ENCODE data around the gene CFAP46.

DNA sequence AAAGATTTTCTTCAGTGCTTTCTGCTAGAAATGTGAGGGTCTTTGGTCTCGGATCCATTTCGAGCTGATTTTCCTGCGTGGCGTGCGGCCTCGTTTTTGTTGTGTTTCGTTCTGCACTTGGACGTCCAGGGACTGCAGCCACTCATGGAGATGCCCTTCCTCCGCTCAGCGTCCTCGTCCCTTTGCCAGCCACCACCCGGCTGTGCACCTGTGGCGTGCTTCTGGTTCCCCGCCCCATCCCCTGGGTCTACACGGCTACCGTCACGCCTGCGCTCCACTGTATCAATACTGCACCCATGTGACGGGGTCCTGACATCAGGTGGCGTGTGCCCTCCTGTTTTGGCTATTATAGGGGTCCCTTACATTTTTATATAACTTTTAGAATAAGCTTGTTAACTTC is 113.7 kb downstream of the CFAP46 start:
- TF ChIP-seq, protein P1, sequence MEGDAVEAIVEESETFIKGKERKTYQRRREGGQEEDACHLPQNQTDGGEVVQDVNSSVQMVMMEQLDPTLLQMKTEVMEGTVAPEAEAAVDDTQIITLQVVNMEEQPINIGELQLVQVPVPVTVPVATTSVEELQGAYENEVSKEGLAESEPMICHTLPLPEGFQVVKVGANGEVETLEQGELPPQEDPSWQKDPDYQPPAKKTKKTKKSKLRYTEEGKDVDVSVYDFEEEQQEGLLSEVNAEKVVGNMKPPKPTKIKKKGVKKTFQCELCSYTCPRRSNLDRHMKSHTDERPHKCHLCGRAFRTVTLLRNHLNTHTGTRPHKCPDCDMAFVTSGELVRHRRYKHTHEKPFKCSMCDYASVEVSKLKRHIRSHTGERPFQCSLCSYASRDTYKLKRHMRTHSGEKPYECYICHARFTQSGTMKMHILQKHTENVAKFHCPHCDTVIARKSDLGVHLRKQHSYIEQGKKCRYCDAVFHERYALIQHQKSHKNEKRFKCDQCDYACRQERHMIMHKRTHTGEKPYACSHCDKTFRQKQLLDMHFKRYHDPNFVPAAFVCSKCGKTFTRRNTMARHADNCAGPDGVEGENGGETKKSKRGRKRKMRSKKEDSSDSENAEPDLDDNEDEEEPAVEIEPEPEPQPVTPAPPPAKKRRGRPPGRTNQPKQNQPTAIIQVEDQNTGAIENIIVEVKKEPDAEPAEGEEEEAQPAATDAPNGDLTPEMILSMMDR (IDR thresholded peaks at IDR 0.05; ENCODE audit: poor library complexity), result no peak
- TF ChIP-seq EZH2phosphoT487 (IDR thresholded peaks at IDR 0.05; ENCODE audit: low read depth, severe bottlenecking, unreplicated experiment), result no peak

Measured in hepatocyte (in vitro differentiated cells).